HG02610 (cell line): ENCODE results near the gene KRTAP25-1.

Experiments
- ATAC-seq: cut with Tn5 transposase; IDR thresholded peaks from one replicate; pipeline ENCODE4 v1.9.1; 2021; ENCODE audit warnings: mild to moderate bottlenecking, moderate library complexity; ENCODE audit not compliant: unreplicated experiment

The KRTAP25-1 gene

GRCh38 chr21:30251781-30252180 is 37.5 kb downstream of the KRTAP25-1 start:
- no peak for ATAC-seq

DNA sequence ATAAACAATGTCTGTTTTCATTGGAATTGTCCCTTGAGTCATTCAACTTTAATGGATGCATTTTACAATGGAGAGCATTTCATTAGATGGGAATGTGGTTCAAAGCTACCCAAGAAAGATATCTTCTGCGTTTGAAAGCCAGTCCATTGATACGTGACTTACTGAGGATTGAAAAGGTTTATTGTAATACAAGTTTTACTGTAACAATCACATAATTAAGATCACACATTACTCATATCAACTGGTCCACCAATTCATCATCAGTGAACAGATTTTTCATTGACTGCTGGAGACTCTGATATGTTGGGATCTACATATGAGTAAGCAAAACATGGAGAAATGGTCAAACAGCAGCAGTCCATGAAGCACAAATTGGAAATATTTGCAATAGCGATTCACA is 39.4 kb downstream of the KRTAP25-1 start:
- ATAC-seq: no peak

GRCh38 chr21:30248844-30249243 is 40.5 kb downstream of the KRTAP25-1 start:
- ATAC-seq: no peak

DNA sequence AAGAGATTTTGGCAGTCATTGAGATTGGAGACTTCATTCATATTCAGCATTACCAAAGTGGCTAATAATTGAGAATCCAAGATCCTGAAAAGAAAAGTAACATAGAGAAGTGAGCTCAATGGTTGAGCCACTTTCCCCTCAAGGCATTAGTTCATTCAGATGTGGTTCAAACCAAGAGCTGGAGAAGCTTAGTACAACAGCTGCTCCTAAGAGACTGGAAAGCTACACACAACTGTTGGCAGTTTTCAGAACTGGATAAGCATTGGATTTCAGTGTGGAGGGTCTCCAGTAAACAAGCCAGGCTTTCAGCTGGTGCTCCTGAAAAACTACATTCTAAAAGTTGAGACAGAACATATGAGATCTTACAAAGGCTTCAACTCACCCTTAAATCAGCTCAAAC is 44.3 kb downstream of the KRTAP25-1 start:
- ATAC-seq: no peak

GRCh38 chr21:30243691-30244090 is 45.6 kb downstream of the KRTAP25-1 start:
- ATAC-seq: no peak

DNA sequence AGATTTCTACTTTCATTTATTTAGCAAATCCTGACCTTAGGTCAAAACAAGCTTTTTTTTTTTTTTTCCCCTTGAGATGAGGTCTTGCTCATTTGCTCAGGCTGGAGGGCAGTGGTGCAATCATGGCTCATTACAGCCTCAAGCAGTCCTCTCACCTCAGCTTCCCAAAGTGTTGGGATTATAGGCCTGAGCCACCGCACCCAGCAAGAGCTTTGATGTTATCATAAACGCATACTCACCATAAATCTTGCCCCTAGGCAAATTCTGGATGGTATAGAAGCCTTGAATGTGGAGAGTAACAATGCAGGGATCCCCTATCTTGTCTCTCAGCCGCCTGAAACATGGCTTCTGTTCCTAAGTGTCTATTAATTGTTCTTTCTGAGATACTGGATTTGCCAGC is 48.7 kb downstream of the KRTAP25-1 start:
- ATAC-seq: no peak
